HG02610 (cell line): ENCODE data around the gene PFKL.

Experiments used
- ATAC-seq: cut with Tn5 transposase; IDR thresholded peaks from one replicate; pipeline ENCODE4 v1.9.1; 2021; ENCODE audit warnings: mild to moderate bottlenecking, moderate library complexity; ENCODE audit not compliant: unreplicated experiment

Gene PFKL

DNA sequence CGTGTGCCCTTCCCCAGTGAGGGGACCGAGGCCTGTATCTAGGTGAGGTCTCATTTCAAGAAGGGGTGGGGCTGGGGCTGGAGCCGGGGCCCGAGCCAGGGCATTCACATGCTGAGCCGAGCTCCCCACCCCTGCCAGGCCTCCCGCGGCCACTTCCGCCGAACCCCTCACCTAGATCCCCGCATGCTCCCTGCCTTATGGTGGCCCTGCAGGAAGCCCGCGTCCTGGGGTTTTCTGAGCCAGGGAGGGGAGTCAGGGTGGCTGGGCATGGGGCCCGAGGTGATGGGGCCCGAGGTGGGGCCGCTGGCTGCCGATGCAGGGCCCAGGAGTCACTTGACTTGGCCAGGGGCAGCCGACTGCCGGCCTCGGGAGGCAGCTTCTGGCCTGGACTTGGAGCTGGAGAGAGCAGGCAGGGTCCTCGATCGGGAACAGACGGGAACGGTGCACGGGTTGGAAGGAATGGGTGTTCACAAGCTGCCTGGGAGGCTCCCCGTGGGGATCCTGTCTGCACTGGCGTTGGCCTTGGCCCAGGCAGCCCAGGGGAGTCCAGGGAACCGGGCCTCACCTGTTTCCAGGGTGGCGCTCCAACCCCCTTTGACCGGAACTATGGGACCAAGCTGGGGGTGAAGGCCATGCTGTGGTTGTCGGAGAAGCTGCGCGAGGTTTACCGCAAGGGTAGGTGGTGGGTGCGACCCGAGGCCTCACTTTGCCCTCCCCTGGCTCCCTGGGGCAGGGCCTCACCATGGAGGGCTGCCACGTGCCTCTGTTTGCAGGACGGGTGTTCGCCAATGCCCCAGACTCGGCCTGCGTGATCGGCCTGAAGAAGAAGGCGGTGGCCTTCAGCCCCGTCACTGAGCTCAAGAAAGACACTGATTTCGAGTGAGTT is 25.8 kb downstream of the PFKL start:
- ATAC-seq, result no peak

DNA sequence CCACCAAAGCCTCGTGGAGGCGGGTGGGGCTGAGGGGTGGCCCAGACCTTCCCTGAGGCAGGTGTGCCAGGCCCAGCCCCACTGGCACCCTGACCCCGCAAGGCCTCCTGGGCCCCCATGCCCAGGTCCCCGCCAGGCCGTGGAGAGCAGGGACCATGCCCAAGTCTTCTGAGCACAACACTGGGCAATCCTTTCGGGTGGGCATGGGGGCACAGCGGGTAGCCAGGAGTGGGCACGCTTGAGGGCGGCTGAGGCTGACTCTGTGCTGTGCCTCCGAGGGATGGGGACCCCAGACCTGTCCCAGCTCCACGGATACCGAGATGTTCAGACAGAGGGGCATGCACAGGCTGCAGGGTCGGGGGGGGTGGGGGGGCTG is 26.4 kb downstream of the PFKL start:
- ATAC-seq, result no peak

DNA sequence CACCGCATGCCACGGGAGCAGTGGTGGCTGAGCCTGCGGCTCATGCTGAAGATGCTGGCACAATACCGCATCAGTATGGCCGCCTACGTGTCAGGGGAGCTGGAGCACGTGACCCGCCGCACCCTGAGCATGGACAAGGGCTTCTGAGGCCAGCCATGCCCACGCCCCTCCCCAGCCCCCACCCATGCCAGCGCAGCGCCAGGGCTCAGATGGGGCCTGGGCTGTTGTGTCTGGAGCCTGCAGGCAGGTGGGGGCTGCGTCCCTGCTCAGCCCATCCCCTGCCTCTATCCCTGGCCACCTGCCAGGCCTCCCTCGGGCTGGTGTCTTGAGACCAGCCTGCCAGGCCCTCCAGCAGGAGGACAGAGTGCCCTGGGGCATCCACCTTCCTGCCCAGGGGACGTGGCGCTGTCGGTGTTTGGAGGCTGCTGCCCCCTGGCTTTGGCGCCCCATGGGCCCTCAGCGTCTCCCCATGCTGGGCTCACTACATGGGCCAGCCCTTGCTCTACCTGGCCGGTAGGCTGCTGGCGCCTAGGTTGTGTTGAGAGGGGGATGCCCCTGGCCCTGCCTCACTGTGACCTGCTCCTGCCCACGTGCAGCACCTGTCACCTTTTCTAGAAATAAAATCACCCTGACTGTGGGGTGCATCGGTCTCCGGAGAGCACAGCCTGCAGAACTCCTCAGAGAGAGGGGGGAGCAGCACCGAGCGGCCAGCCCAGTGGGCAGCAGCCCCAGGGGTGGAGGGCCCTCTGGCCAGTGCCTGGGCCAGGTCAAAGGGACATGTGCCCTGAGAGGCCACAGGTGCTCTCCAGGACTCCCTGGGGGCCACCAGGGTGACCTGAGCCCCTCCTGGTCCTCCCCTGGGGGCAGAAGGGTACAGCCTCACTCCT is 27.1 kb downstream of the PFKL start:
- no peak for ATAC-seq

DNA sequence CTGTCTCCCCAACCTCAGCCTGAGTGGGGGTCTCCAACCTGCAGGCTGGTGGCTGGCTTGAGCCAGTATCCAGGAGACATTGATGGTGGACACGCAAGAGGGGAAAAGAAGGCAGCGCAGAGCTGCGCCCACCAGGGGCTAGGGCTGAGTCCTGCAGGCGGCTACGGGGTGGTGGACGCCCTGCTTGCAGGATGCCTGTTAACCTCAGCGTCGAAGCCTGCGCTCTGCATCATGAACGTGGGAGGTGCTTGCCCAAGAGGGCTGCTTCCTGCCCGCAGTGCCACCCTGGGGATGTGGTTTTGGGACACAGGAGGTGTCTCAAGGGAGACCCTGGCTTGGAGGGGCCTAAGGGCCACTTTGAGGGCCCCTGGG is 27.7 kb downstream of the PFKL start:
- no peak for ATAC-seq

DNA sequence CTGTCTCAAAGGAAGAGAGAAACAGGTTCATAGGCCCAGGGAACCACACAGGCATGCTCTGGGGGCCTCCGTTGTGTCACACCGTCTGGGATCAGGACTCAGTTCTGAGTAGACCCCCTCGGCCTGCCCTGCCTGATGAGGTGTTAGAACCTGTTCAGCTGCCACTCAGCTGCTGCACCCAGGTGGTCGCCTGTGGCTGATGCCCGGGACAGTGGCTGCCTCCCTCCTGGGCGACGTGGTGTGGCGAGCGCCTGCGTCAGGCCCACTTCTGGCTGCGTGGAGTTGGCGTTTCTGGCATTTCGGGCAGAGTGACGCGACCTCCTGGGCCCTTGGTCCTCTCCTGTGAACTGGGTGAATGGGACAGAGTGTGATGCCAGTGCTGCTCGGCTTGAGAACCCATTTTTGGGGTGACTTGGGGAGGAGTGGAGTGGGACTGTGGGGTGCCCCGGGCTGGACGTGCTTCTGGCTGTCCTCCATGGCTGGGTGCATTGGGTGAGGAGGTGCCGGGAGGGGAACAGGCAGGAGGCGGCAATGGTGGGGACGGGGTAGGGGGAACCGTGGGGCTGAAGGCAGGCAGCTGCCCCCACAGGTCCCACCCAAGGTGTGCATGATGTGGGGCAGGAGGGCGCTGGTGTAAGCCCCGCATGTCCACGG is 28.5 kb downstream of the PFKL start:
- no peak for ATAC-seq

DNA sequence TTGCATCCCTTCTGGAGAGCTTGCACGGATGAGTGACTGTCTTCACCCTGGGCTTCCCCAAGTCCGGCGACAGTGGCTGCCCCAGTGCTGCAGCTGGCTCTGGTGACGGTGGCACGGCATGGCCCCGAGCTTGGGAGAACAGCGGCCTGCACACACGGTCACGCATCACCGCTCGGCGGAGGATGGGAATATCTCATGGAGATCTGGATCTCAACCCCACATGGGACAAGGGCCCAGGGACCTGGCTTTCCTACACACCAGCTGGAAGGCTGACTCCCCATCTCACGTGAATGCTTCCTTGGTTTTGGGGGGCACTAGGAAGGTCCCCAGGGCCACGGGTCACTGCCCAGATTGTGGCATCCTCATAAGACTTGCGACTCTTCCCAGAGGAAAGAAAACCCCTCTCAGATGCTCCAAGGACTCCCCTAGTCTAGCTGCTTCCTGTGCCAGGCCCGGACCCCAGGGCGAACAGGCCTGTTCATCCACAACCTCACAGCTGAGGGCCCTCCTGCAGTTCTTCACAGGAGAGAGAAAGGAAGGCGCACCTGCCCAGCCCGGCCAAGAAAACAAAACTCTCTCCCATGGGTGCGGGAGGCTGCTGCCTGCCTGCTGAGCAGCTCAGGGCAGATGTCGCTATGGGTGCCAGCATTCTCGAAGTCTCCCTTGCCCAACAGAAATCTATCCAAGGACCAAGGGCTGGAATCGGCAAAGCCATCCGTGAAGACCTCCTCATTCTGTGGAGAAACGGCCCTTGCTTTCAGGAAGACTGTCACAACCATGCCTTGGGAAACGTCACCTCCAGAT is 29.4 kb downstream of the PFKL start:
- ATAC-seq, result no peak

DNA sequence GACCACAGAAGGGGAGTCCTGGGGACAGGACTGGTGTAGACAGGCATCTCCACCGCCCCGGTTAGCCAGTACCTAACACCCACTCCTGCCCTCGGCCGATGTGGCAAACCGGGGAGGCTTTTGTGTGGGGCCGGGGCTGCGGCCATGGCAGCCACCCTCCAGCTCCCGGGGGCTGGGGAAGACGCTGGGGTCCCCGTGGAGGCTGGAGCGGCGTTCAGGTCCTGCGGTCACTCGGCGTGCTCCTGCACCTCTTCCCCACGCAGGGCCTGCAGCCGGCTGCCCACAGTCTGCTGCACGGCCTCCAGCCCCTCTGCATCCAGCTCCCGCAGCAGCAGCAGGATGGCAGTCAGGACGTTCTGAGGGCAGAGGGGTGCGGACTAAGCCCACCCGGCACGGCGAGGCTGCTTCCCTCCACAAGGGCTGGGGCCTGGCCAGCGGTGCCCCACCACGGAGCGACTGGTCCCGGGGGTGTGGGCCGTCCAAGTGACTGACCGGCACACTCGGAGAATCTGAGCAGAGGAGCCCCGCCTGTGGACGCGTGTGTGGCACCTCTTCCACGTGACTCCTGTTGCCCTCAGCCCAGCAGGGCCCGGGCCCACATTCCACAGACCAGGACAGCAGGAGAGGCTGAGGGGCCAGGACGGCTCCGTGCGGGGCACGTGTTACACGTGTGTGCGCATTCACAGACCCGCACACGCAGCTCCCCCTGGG is 30.3 kb downstream of the PFKL start:
- ATAC-seq, result no peak

DNA sequence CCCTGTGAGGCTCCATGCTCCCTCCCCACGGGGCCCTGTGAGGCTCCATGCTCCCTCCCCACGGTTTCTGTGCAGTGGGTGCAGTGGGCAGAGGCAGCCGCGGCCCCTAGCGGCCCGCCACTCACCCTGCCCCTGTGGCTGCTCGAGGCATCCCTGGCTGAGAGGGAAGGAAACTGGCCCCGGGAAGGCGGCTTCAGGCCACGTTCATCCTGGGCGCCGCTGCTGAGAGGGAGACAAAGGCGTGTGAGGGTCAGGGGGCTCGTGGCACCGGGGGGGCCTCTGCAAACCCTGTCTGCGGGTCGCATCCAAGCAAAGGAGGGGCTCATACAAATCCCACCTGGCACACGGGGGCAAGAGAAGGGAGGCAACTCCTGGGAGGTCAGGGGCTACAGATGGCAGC is 30.8 kb downstream of the PFKL start:
- ATAC-seq, result no peak

DNA sequence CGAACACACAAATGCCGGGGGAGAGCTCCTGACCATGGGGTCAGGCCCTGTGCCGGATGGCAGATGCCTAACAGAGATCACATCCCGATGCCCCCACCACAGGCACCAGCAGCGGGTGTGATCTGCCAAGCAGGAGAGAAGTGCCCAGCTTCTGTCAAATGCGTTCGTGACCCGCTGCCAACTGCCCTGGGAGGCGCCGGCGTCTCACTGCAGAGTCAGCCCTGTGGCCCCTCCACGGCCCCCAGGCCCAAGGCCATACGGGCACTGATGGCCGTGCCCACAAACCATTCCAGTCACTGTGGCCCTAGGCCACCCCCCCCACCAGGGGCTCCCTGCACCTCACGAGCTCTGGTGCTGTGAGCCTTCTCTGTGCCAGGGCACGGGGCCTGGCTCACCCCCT is 31.4 kb downstream of the PFKL start:
- no peak for ATAC-seq

DNA sequence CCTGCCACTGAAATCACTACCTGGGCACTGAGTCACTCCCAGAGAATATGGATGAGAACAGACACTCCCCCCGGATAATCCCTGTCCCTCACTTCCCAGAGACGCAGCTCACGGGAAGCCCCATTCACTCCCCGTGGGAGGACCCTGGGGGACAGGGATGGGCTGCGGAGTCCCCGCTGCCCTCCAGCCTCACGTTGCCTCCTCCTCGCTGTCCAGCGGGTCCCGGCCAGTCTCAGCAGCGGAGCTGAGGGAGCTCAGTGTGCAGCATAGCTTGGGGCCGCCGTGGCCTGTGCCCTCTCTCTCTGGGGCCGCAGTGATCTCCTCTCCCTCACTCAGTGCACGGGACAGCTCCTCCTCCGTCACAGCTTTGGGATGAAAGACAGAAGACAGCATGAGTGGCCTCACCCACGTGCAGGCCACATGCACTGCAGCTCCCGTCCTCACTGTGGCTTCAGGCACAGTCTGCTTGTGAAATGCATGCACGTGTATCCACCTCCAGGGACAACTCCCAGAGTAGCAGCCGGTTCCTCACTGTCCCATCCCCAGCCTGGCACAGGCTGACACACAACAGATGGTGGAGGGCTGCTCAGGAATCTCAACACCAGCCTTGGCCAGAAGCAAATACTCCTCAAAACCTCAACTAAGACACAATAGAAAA is 31.9 kb downstream of the PFKL start:
- no peak for ATAC-seq

DNA sequence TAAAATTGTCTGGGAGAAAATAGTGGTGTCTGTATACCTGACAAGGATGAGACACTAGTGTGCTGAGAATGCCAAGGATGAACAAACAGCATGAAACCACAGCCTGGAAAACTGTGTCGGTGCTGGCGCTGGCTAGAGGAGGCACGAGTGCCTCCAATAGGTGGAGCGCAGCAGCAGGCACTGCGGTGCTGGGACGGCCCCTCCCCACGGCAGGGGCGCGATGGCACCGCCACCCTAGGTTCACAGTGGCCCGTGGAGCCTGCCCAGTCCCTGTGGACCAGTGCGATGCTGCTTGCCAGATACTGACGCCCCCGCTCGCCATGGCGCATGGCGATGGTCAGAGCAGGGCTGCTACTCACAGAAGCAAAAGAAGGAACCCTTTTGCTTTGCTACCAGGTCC is 32.5 kb downstream of the PFKL start:
- no peak for ATAC-seq

DNA sequence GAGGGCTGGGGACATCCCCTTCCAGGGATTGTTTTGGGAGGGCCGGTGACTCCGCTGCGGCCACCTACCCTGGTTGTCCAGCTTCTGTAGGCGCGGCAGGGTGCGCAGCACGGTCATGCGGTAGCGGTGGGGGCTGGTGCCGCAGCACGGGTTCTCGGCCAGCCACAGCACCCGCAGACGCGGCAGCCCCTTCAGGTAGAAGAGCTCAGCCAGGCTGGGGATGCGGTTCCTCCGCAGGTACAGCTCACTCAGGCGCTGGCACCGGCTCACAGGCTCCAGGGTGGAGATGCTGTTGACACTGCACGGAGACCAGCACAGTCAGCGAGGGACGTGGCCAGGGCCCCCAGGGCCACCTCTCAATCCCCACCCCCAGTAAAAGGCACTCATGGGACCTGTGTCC is 33.1 kb downstream of the PFKL start:
- ATAC-seq, result no peak

DNA sequence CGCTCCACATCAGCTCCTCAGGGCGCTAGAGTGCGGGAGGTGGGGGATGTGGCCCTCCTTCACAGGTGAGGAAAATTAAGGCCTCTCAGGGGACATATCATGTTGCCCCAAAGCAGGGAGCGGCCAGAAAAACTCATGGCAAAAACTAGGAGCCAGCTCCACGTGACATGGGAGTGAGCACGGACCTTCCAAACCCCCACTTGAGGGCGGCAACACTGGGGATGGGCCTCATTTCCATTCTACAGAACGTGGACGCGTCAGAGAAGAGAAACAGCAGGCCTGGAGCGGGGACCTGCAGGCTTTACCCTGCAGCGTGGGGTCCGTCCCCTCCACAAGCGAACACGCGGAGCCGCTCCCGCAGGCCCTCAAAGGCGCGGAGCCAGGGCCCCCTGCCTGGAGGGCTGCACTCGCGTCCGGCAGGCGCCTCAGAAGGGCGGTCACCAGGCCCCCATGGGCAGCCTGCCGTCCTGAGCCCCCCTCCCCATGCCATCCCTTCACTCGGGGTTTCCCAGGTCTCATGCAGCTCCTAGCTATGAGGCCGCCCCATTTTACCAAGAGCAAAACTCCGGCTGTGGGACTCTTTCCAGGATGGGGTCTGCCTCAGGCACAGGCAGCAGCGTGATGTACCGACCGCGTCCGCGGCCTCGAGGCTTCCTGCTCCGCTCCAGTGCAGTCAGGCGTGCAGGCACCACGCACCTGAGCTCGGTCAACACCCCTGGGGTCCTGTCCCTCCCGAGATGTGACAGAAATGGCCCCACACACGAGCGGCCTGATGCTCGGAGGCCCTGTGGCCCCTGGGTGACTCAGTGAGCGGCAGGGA is 33.9 kb downstream of the PFKL start:
- ATAC-seq, result no peak

DNA sequence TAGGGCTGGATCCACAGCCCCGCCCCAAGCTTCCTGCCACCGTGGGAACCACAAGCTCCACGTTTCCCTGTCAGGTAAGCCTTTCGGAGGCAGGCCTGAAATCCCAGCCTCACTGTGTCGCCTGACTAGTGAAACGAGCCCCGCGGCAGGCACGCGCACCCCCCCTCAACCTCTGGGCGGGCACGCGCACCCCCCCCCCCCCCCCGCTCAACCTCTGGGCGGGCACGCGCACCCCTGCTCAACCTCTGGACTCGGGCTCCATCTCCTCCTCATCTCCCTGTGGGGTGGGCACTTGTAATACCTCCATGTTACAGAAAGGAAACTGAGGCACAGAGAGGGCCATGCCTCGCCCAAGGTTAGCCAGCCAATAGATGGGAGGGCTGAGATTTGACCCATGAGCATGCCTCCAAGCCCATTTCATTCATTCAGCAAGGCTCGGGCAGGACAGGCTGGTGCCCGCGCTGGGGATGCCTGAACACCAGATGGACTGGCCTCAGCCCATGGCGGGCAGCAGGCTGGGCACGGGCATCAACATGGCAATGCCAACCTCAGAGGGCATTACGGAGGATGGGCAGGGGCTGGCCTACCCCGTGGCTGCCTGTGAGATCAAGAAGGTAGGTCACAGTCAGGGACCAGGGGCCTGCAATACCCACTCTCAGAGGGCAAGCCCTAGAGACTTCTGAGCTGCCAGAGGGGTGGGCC is 34.6 kb downstream of the PFKL start:
- ATAC-seq, result no peak

DNA sequence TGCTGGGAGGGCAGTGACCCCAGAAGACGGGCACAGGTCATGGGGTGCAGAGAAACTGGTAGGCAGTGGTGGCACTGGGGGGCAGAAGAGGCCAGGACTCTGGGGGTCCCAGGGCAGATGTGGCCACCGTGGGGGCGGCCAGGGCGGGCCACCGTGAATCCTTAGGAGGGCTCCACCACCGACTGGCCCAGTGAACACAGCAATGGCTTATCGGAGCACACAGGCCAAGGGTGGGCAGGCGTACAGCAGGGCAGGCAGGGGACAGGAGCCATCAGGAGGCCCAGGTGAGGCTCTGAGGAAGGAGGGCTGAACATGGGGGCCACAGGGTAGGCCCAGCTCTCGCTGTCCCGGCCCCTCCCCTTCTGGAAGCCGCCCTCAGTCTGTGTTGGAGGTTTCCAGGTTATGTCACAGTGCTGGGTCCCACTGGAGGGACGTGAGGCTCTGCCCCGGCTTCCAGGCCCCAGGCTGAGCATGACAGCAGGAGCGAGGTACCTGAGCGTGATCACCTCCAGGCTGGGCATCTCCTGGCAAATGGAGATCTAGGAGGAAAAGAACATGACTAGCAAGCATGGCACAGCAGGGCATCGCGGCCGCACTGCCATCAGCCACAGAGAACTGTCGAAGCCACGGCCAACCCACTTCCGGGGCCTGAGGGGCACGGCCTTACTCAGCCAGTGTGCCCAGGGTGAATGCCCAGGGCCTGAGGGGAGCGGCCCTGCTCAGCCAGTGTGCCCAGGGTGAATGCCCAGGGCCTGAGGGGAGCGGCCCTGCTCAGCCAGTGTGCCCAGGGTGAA is 35.6 kb downstream of the PFKL start:
- ATAC-seq, result no peak

DNA sequence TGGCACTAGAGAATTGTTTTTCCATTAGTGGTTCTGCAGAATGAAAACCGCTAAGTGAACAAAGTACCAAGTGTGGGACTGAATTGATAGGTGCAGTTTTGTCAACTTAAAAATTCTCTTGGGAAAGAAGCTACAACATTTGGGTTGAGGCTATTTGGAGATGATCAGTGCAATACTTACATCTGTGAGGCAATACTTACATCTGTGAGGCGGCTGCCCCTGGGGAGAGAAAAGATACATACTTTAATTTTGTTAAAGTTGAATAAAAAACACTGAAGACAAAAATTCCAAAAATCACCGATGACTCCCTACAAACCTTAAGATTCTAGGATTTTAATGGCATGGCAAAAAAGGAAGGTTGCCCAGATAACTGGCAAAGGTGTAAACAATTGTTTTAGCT is 37.6 kb downstream of the PFKL start:
- no peak for ATAC-seq
